Caco-2 (cell line): ENCODE data around the gene PRICKLE4. TPM values are rescaled to one million over a fixed set of nuclear protein-coding genes. Genes with fewer than 3 reads are reported as not detected.
A peak's percentile ranks its signal among the peaks of the same experiment; 100 is the strongest.

Experiments used
- BruUV-seq: library from RNA; stranded (reverse); fragments of 400-500 nt; replicated peaks from 2 replicates; lab custom pipeline; 2021; lab: Mats Ljungman, UMichigan
- CTCF ChIA-PET: fragments of 300-600 bp; sonication (Branson Sonifier 250); formaldehyde crosslinking; loops from one replicate; lab custom pipeline; 2022; ENCODE audit warnings: antibody characterized with exemption; lab: Charles Lee
- POLR2A ChIA-PET: fragments of 300-600 bp; sonication (Branson Sonifier 250); formaldehyde crosslinking; loops from one replicate; lab custom pipeline; 2022; ENCODE audit warnings: antibody characterized with exemption; lab: Charles Lee
- DNase-seq, 2 experiments: peaks; one replicate each; pipeline versions ENCODE4 v3.0.0 to v3.0.0-alpha.2; 2020 to 2022
- H3K27me3 ChIP-seq: replicated peaks from 2 replicates; pipeline ENCODE4 v1.6.0; 2011; ENCODE audit warnings: low read length; ENCODE audit not compliant: control insufficient read depth, insufficient read depth
- H3K36me3 ChIP-seq: 2 replicates; pipeline ENCODE4 v1.5.1; 2011; ENCODE audit warnings: low read length; ENCODE audit not compliant: control insufficient read depth, insufficient read depth
- H3K4me1 ChIP-seq: fragments of 250-450 bp; sonication (Bioruptor Pico); 2 replicates; pipeline ENCODE4 v1.5.1; 2020; ENCODE audit warnings: mild to moderate bottlenecking
- H3K4me3 ChIP-seq: 2 replicates; pipeline ENCODE4 v1.5.1; 2011; ENCODE audit warnings: low read depth, mild to moderate bottlenecking, control low read depth, low read length
- H3K9me3 ChIP-seq: fragments of 250-450 bp; sonication (Bioruptor Pico); 2 replicates; pipeline ENCODE4 v1.5.1; 2020; ENCODE audit warnings: mild to moderate bottlenecking, moderate library complexity
- H3K27ac Mint-ChIP-seq: one replicate; pipeline ENCODE4 v1.8.0; 2022; ENCODE audit warnings: mixed read lengths; ENCODE audit not compliant: unreplicated experiment
- H3K27me3 Mint-ChIP-seq: one replicate; pipeline ENCODE4 v1.8.0; 2022; ENCODE audit warnings: mixed read lengths; ENCODE audit not compliant: insufficient read depth, unreplicated experiment
- H3K36me3 Mint-ChIP-seq: one replicate; pipeline ENCODE4 v1.8.0; 2022; ENCODE audit warnings: mild to moderate bottlenecking, mixed read lengths; ENCODE audit not compliant: insufficient read depth, unreplicated experiment
- H3K4me1 Mint-ChIP-seq: one replicate; pipeline ENCODE4 v1.8.0; 2022; ENCODE audit warnings: low read depth, mixed read lengths; ENCODE audit not compliant: unreplicated experiment
- H3K4me3 Mint-ChIP-seq: one replicate; pipeline ENCODE4 v1.8.0; 2022; ENCODE audit warnings: mild to moderate bottlenecking, moderate library complexity, mixed read lengths; ENCODE audit not compliant: unreplicated experiment
- H3K9me3 Mint-ChIP-seq: one replicate; pipeline ENCODE4 v1.8.0; 2022; ENCODE audit warnings: mixed read lengths; ENCODE audit not compliant: unreplicated experiment
- CTCF ChIP-seq, 2 experiments: fragments of 200-600 bp in 1 of 2; IDR thresholded peaks; 1 replicate in 1 of 2; 2 replicates in 1 of 2; pipeline versions ENCODE4 v1.5.1 to v1.8.0; 2011 to 2022; ENCODE audit warnings: antibody characterized with exemption in 1 of 2, control low read depth in 1 of 2, inconsistent platforms in 1 of 2, low read depth in 1 of 2, low read length in 1 of 2, mild to moderate bottlenecking in 1 of 2, moderate library complexity in 1 of 2; ENCODE audit not compliant: insufficient read depth in 1 of 2, severe bottlenecking in 1 of 2, unreplicated experiment in 1 of 2
- intact Hi-C: fragments of 100-400 bp; cut with micrococcal nuclease; formaldehyde crosslinking; loops from one replicate; pipeline ENCODE4 v1.10.0; 2022; ENCODE audit not compliant: unreplicated experiment
- total RNA-seq: library from RNA; stranded (reverse); gene quantifications from 2 replicates; pipeline ENCODE4 v1.2.3, GENCODE V29; 2022

Gene PRICKLE4
- total RNA-seq, 1 experiment from 2014 or later = 2.8 TPM

DNA sequence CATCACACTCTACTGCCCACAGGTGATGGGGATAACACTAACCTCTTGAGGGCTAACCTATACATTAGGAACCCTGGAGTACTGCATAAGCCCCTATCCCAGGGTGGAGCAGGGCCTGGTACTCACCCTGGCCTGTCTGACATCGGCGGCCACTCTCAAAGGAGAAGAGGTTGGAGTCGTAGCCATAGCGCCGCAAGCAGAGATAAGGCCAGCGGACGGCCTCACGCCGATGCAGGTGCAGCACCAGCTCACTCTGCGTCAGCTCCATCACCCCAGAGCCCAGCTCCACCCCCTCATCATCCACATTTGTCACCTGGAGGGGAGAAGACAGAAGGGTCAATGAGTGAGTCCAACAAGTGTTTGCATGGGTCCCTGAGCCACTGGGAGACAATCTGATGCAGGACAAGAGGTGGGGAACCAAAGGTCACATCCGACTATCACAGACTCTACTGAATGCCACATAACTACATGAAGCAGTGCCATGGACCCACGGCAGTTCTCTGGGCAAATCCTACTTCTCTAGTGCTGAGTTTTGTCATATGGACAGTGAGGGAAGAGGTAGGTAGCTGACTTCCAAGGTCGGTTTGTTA is 5.2 kb upstream of the PRICKLE4 start:
- POLR2A ChIA-PET = no interaction called here
- Histone ChIP-seq H3K27me3 (no peaks in the 10 kb centered on the region), H3K4me1 (no peaks in the 10 kb centered on the region), H3K9me3 (no peaks in the 10 kb centered on the region), H3K36me3 (peaks cover 5% of the 10 kb centered on the region), H3K4me3 (no peak overlapping the region)
- Mint-ChIP-seq H3K27me3 (no peaks in the 10 kb centered on the region), H3K4me1 (no peaks in the 10 kb centered on the region), H3K4me3 (no peak overlapping the region), H3K27ac (no peak overlapping the region), H3K36me3 (peaks cover 11% of the 10 kb centered on the region), H3K9me3 (no peaks in the 10 kb centered on the region)
- CTCF ChIA-PET = interaction anchor here (0.6 to 2.3 kb wide), 8 partner anchors 12 to 120 kb away, joined by 3 to 11 read pairs (median 4); partner anchors contain the start of genes TOMM6 and USP49
- no peak for DNase-seq
- intact Hi-C loops = no loop called here
- TF ChIP-seq CTCF (IDR thresholded peaks at IDR 0.05; ENCODE audit: insufficient read depth in 1 of 2, low read depth in 1 of 2, low read length in 1 of 2, severe bottlenecking in 1 of 2, unreplicated experiment in 1 of 2) = no peak
- BruUV-seq = no TSS peak

DNA sequence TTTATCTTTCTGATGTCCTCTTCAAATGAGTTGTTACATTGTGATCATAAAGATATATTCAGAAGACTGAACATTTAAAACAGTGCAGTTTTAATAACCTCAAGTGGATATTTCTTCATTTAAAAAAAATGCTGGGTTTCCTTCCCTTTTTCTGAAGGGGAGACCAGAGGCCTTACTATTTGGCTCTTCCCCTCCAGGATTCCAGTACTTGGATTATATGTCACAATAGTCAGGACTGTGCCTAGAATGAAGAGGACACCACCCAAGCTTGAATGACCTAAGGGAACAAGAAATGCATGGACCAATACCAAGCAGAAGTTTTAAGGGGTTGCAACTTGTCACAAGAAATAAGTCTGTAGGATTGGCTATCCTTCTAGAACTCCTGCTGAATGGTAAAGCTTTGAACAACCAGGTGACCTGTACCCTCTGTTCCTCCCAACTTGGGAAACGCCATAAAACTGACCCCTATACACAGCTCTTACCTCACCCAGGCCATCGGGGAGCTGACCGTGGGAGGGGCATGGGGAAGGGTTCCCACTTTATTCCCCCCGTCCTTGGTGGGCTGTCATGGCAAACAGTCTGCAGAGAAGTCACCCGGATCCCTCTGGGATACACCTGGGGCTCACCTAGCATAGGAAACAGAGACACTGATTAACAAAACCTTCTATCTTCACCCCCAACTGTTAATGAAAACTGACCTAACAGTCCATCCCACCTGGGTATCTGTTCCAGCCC is 2.9 kb upstream of the PRICKLE4 start:
- Histone ChIP-seq H3K36me3 (peaks cover 3% of the 10 kb centered on the region), H3K4me3 (no peak overlapping the region), H3K27me3 (no peaks in the 10 kb centered on the region), H3K4me1 (no peaks in the 10 kb centered on the region), H3K9me3 (no peaks in the 10 kb centered on the region)
- Mint-ChIP-seq H3K27me3 (no peaks in the 10 kb centered on the region), H3K27ac (no peak overlapping the region), H3K4me3 (peak overlapping the region; percentile 88), H3K4me1 (peaks cover 9% of the 10 kb centered on the region), H3K9me3 (no peaks in the 10 kb centered on the region), H3K36me3 (peaks cover 2% of the 10 kb centered on the region)
- TF ChIP-seq CTCF (IDR thresholded peaks at IDR 0.05; ENCODE audit: insufficient read depth in 1 of 2, low read depth in 1 of 2, low read length in 1 of 2, severe bottlenecking in 1 of 2, unreplicated experiment in 1 of 2) = no peak
- ChIA-PET CTCF (interaction anchor here (1.2 kb wide), 1 partner anchor 9 kb away, joined by 5 read pairs; the partner anchor contains the start of gene TOMM6), POLR2A (no interaction called here)
- no TSS peak for BruUV-seq
- intact Hi-C loops = no loop called here
- no peak for DNase-seq

DNA sequence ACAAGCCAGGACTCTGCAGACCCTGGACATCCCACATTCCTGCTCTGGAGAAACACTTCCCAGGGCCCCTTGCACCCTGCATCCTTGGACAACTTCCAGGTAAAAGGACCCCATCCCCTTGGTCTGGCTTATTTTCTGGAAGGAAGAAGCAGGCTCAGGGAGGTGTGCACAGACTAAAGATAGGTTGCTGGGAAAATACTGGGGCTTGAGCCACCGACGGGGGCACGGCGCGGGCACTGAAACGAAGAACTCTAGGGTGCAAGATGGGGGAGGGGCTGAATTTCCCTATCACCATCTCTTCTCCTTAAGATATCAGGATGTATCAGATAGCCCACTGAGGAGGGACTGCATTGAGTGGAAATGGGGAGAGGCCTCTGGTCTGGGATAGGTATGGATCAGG is 1.7 kb upstream of the PRICKLE4 start:
- Mint-ChIP-seq H3K36me3 (peaks cover 6% of the 10 kb centered on the region), H3K4me3 (peak overlapping the region; percentile 88), H3K4me1 (peaks cover 9% of the 10 kb centered on the region), H3K9me3 (no peaks in the 10 kb centered on the region), H3K27ac (peak overlapping the region; percentile 54), H3K27me3 (no peaks in the 10 kb centered on the region)
- no TSS peak for BruUV-seq
- DNase-seq = no peak
- peaks cover 3% of the 10 kb centered on the region for H3K36me3 ChIP-seq
- ChIA-PET CTCF (interaction anchor here (1.2 kb wide), 1 partner anchor 8 kb away, joined by 5 read pairs; the partner anchor contains the start of gene TOMM6), POLR2A (interaction anchor here (0.6 kb wide), 1 partner anchor 9 kb away, joined by 3 read pairs; the partner anchor contains the start of gene TOMM6)
- TF ChIP-seq CTCF (IDR thresholded peaks at IDR 0.05; ENCODE audit: insufficient read depth in 1 of 2, low read depth in 1 of 2, low read length in 1 of 2, severe bottlenecking in 1 of 2, unreplicated experiment in 1 of 2) = no peak
- intact Hi-C loops = no loop called here
- H3K9me3 ChIP-seq = no peaks in the 10 kb centered on the region
- no peaks in the 10 kb centered on the region for H3K27me3 ChIP-seq
- no peaks in the 10 kb centered on the region for H3K4me1 ChIP-seq
- H3K4me3 ChIP-seq = peak overlapping the region; percentile 82
